Astrocyte of the spinal cord (primary cell): ENCODE results near the gene MBNL2.

ENCODE experiments used
- DNase-seq: peaks from one replicate; pipeline ENCODE4 v3.0.0; 2011; ENCODE audit warnings: low read depth, low spot score
- H3K4me3 ChIP-seq: 2 replicates; pipeline ENCODE4 v1.5.1; 2011; ENCODE audit warnings: low read depth, mild to moderate bottlenecking, low read length, moderate library complexity
- CTCF ChIP-seq: IDR thresholded peaks from 2 replicates; pipeline ENCODE4 v1.5.1; 2012; ENCODE audit warnings: low read depth, mild to moderate bottlenecking, low read length, inconsistent platforms
- in situ Hi-C: cut with HindIII; loops from 2 replicates; pipeline ENCODE4 v1.10.0; 2017; ENCODE audit warnings: low sequenced_read_pairs

MBNL2 gene

GRCh38 chr13:97395447-97396136 is 173.5 kb downstream of the MBNL2 start:
- no peak overlapping the region for H3K4me3 ChIP-seq
- peak; percentile 19 for DNase-seq
- TF ChIP-seq CTCF, result no peak
- in situ Hi-C loops, result no loop called here

GRCh38 chr13:97397267-97397666 is 175.1 kb downstream of the MBNL2 start:
- in situ Hi-C loops, result no loop called here
- no peak overlapping the region for H3K4me3 ChIP-seq
- no peak for TF ChIP-seq CTCF
- no peak for DNase-seq

- no peak for TF ChIP-seq CTCF
- in situ Hi-C loops, result no loop called here
- no peak overlapping the region for H3K4me3 ChIP-seq
- DNase-seq, result no peak
These were observed 179.3 kb downstream of the MBNL2 start for GRCh38 chr13:97401421-97401820.

GRCh38 chr13:97403893-97404750 is 182.0 kb downstream of the MBNL2 start:
- no peak overlapping the region for H3K4me3 ChIP-seq
- TF ChIP-seq CTCF, result no peak
- no peak for DNase-seq
- in situ Hi-C loops, result no loop called here

GRCh38 chr13:97407540-97407939 is 185.4 kb downstream of the MBNL2 start:
- in situ Hi-C loops, result no loop called here
- H3K4me3 ChIP-seq, result no peak overlapping the region
- no peak for TF ChIP-seq CTCF
- DNase-seq, result no peak

- in situ Hi-C loops, result no loop called here
These were observed 186.8 kb downstream of the MBNL2 start for GRCh38 chr13:97408938-97409337.

More at GRCh38 chr13:97408938-97409337, 186.8 kb downstream of the MBNL2 start:
- TF ChIP-seq CTCF, result no peak
- DNase-seq, result no peak
- H3K4me3 ChIP-seq, result no peak overlapping the region
